Neutrophil (primary cell): ENCODE measurements around the gene PITX2.

ENCODE experiments used
- H3K27ac ChIP-seq: fragments of 200-600 bp; sonication (generic); 2 replicates; pipeline ENCODE4 v1.5.1; 2016; ENCODE audit warnings: mild to moderate bottlenecking, moderate library complexity
- H3K27me3 ChIP-seq: fragments of 200-600 bp; sonication (generic); 2 replicates; pipeline ENCODE4 v1.6.0; 2016; ENCODE audit warnings: mild to moderate bottlenecking
- H3K36me3 ChIP-seq: fragments of 200-600 bp; sonication (generic); 2 replicates; pipeline ENCODE4 v1.5.1; 2017
- H3K4me1 ChIP-seq, 2 experiments: fragments of 200-600 bp in 1 of 2; sonication (generic) in 1 of 2; 1 replicate in 1 of 2; 2 replicates in 1 of 2; pipeline versions ENCODE4 v1.5.1 to v1.6.1; 2013 to 2016; ENCODE audit warnings: low read depth in 1 of 2, low read length in 1 of 2, mild to moderate bottlenecking in 1 of 2, moderate library complexity in 1 of 2; ENCODE audit not compliant: control insufficient read depth in 1 of 2, insufficient read depth in 1 of 2
- H3K4me3 ChIP-seq, 2 experiments: fragments of 200-600 bp in 1 of 2; sonication (generic) in 1 of 2; 1 replicate in 1 of 2; 2 replicates in 1 of 2; pipeline ENCODE4 v1.5.1; 2013 to 2016; ENCODE audit warnings: low read depth in 1 of 2, low read length in 1 of 2, mild to moderate bottlenecking in 1 of 2, moderate library complexity in 1 of 2
- H3K9me3 ChIP-seq: fragments of 200-600 bp; sonication (generic); 2 replicates; pipeline ENCODE4 v1.5.1; 2016
- CTCF ChIP-seq: fragments of 200-600 bp; sonication (generic); IDR thresholded peaks from 2 replicates; pipeline ENCODE4 v1.5.1; 2016; ENCODE audit warnings: antibody characterized with exemption

Gene PITX2

GRCh38 chr4:110639207-110640090 is 16.6 kb upstream of the PITX2 start:
- no peak overlapping the region for H3K4me3 ChIP-seq
- peaks cover 100% of the 10 kb centered on the region for H3K27me3 ChIP-seq
- no peak for TF ChIP-seq CTCF
- H3K36me3 ChIP-seq = no peaks in the 10 kb centered on the region
- H3K27ac ChIP-seq = no peak overlapping the region
- no peaks in the 10 kb centered on the region for H3K4me1 ChIP-seq
- no peaks in the 10 kb centered on the region for H3K9me3 ChIP-seq

- Histone ChIP-seq H3K27ac (no peak overlapping the region), H3K9me3 (no peaks in the 10 kb centered on the region), H3K36me3 (no peaks in the 10 kb centered on the region), H3K27me3 (peaks cover 100% of the 10 kb centered on the region), H3K4me3 (no peak overlapping the region), H3K4me1 (no peaks in the 10 kb centered on the region)
- no peak for TF ChIP-seq CTCF
Measured at GRCh38 chr4:110638089-110638746, 15.3 kb upstream of the PITX2 start.

GRCh38 chr4:110637408-110638088 is 14.7 kb upstream of the PITX2 start:
- no peaks in the 10 kb centered on the region for H3K9me3 ChIP-seq
- no peak overlapping the region for H3K4me3 ChIP-seq
- H3K27ac ChIP-seq = no peak overlapping the region
- H3K27me3 ChIP-seq = peaks cover 100% of the 10 kb centered on the region
- H3K4me1 ChIP-seq = no peaks in the 10 kb centered on the region
- TF ChIP-seq CTCF = no peak
- H3K36me3 ChIP-seq = no peaks in the 10 kb centered on the region

- H3K9me3 ChIP-seq = no peaks in the 10 kb centered on the region
- TF ChIP-seq CTCF = no peak
- H3K27me3 ChIP-seq = peaks cover 100% of the 10 kb centered on the region
- H3K27ac ChIP-seq = no peak overlapping the region
- no peak overlapping the region for H3K4me3 ChIP-seq
- peaks cover 0 to 5% of the 10 kb centered on the region in 2 experiments for H3K4me1 ChIP-seq
- no peaks in the 10 kb centered on the region for H3K36me3 ChIP-seq
Measured at GRCh38 chr4:110636680-110637407, 14.0 kb upstream of the PITX2 start.

GRCh38 chr4:110636171-110636679 is 13.3 kb upstream of the PITX2 start:
- no peak overlapping the region for H3K4me3 ChIP-seq
- no peak overlapping the region for H3K27ac ChIP-seq

More at GRCh38 chr4:110636171-110636679, 13.3 kb upstream of the PITX2 start:
- Histone ChIP-seq H3K4me1 (peaks cover 0 to 8% of the 10 kb centered on the region in 2 experiments), H3K36me3 (no peaks in the 10 kb centered on the region), H3K27me3 (peaks cover 100% of the 10 kb centered on the region), H3K9me3 (no peaks in the 10 kb centered on the region)
- TF ChIP-seq CTCF = no peak
